Thoracic aorta (tissue), 2 donors: ENCODE measurements around the gene ACTR1A. TPM values are rescaled to one million over a fixed set of nuclear protein-coding genes. Genes with fewer than 3 reads are reported as not detected.
A peak's percentile ranks its signal among the peaks of the same experiment; 100 is the strongest.

Experiments
- ATAC-seq: fragments of 150-250 bp; one replicate; pipeline ENCODE4 v1.8.0; 2017; ENCODE audit warnings: low read depth; ENCODE audit not compliant: insufficient number of reproducible peaks, low FRiP score
- DNase-seq: peaks from one replicate; pipeline ENCODE4 v3.0.0-alpha.2; 2020; ENCODE audit warnings: low spot score
- H3K27ac ChIP-seq, 2 donors: fragments of 200-600 bp; sonication (generic); 1 replicate in 1 of 2; 2 replicates in 1 of 2; pipeline ENCODE4 v1.5.1; 2016; ENCODE audit warnings: mild to moderate bottlenecking in 2 of 2, moderate library complexity in 2 of 2
- H3K27me3 ChIP-seq: fragments of 200-600 bp; sonication (generic); replicated peaks from 2 replicates; pipeline ENCODE4 v1.6.0; 2016; ENCODE audit warnings: mild to moderate bottlenecking; ENCODE audit not compliant: insufficient read depth
- H3K36me3 ChIP-seq: fragments of 200-600 bp; sonication (generic); one replicate; pipeline ENCODE4 v1.5.1; 2016
- H3K4me1 ChIP-seq, 2 donors: fragments of 200-600 bp; sonication (generic); 1 replicate in 1 of 2; 2 replicates in 1 of 2; pipeline versions ENCODE4 v1.5.1 to v1.6.0; 2016; ENCODE audit warnings: low read depth in 2 of 2, mild to moderate bottlenecking in 1 of 2; ENCODE audit not compliant: control insufficient read depth in 1 of 2
- H3K4me3 ChIP-seq: fragments of 200-600 bp; sonication (generic); 2 replicates; pipeline ENCODE4 v1.5.1; 2016; ENCODE audit warnings: mild to moderate bottlenecking
- H3K9me3 ChIP-seq: fragments of 200-600 bp; sonication (generic); 2 replicates; pipeline ENCODE4 v1.5.1; 2016
- total RNA-seq, 2 donors: library from RNA; depleted of rRNA; stranded (reverse); fragments of >200 nt; gene quantifications; one replicate each; pipeline versions ENCODE4 v1.1.0 to v1.2.3, GENCODE V29; 2016
- TF ChIP-seq, protein P1 (sequence below): fragments of 200-600 bp; sonication (generic); IDR thresholded peaks from one replicate; pipeline ENCODE4 v1.5.1; 2019; ENCODE audit warnings: antibody characterized with exemption

The ACTR1A gene
- total RNA-seq, 2 donors from 2014 or later = 98.0 to 116 TPM

DNA sequence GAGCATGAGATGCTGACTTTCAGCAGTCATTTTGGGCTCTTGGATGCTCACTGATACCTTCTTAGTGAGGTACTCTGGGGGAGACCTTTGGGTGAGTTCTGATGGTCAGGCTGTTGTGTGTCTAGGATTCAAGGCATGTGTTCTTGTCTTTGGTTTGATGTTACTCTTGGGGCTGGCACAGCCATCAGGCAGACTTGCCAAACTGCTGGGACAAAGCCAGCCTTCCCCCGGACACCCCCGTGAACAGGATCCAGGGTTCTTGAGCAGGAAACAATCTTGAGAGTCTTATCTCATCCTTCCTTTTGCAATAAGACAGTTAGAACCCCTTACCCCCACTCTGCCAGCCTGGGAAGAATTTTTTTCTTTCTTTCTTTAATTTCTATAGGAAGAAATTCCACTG lies 43.5 kb upstream of the ACTR1A start:
- TF ChIP-seq, protein P1, sequence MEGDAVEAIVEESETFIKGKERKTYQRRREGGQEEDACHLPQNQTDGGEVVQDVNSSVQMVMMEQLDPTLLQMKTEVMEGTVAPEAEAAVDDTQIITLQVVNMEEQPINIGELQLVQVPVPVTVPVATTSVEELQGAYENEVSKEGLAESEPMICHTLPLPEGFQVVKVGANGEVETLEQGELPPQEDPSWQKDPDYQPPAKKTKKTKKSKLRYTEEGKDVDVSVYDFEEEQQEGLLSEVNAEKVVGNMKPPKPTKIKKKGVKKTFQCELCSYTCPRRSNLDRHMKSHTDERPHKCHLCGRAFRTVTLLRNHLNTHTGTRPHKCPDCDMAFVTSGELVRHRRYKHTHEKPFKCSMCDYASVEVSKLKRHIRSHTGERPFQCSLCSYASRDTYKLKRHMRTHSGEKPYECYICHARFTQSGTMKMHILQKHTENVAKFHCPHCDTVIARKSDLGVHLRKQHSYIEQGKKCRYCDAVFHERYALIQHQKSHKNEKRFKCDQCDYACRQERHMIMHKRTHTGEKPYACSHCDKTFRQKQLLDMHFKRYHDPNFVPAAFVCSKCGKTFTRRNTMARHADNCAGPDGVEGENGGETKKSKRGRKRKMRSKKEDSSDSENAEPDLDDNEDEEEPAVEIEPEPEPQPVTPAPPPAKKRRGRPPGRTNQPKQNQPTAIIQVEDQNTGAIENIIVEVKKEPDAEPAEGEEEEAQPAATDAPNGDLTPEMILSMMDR = no peak
- ATAC-seq = no peak
- no peak for DNase-seq
- H3K27ac ChIP-seq = no peak overlapping the region
- no peak overlapping the region for H3K4me3 ChIP-seq
- H3K4me1 ChIP-seq = peaks cover 11 to 31% of the 10 kb centered on the region in 2 donors
- H3K27me3 ChIP-seq = no peaks in the 10 kb centered on the region
- H3K36me3 ChIP-seq = no peaks in the 10 kb centered on the region
- no peaks in the 10 kb centered on the region for H3K9me3 ChIP-seq

DNA sequence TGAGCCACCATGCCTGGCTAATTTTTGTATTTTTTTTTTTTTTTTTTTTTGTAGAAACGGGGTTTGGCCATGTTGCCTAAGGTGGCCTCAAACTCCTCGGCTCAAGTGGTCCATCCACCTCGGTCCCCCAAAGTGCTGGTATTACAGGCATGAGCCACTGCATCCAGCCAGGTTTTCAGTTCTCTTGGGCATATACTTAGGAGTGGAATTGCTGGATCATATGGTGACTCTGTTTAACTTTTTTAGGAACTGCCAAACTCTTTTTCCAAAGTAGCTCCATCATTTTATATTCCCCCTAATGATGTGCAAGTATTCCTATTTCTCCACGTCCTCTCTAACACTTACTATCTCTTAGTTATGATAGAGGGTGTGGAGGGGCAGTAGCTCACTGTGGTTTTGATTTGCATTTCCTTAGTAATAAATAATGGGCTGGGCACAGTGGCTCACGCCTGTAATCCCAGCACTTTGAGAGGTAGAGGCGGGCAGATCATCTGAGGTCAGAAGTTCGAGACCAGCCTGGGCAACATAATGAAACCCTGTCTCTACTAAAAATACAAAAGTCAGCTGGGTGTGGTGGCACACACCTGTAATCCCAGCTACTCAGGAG lies 42.9 kb upstream of the ACTR1A start:
- H3K36me3 ChIP-seq = no peaks in the 10 kb centered on the region
- DNase-seq (no peak), ATAC-seq (no peak)
- no peak overlapping the region for H3K4me3 ChIP-seq
- TF ChIP-seq, protein P1 = no peak
- peaks cover 11 to 31% of the 10 kb centered on the region in 2 donors for H3K4me1 ChIP-seq
- no peak overlapping the region for H3K27ac ChIP-seq
- no peaks in the 10 kb centered on the region for H3K9me3 ChIP-seq
- H3K27me3 ChIP-seq = no peaks in the 10 kb centered on the region

DNA sequence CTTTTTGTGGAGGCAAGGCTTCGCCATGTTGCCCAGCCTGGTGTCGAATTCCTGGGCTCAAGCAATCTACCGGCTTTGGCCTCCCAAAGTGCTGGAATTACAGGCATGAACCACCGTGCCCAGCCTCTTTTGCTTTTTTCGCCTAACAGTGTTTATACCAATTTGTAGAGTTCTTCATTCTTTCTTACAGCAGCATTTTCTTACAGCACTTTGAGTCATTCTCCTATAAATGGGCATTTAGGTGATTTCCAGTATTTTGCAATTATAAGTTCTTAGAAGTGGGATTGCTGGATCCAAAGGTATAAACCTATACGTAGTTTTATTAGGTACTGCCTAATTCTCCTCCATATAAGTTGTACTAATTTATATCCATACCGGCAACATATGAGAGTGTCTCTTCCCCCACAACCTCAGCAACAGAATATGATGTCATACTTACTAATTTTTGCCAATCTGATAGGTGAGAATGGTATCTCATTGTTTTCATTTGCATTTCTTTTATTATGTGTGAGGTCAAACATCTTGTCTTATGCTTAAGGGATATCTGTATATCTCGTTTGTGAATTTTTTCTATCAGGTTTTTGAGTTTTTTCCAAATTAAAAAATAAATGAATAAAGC lies 40.4 kb upstream of the ACTR1A start:
- H3K9me3 ChIP-seq = no peaks in the 10 kb centered on the region
- H3K27me3 ChIP-seq = no peaks in the 10 kb centered on the region
- TF ChIP-seq, protein P1 = no peak
- no peak for ATAC-seq
- no peak for DNase-seq
- H3K4me1 ChIP-seq = peaks cover 11 to 14% of the 10 kb centered on the region in 2 donors
- H3K4me3 ChIP-seq = no peak overlapping the region
- H3K27ac ChIP-seq = no peak overlapping the region
- no peaks in the 10 kb centered on the region for H3K36me3 ChIP-seq

DNA sequence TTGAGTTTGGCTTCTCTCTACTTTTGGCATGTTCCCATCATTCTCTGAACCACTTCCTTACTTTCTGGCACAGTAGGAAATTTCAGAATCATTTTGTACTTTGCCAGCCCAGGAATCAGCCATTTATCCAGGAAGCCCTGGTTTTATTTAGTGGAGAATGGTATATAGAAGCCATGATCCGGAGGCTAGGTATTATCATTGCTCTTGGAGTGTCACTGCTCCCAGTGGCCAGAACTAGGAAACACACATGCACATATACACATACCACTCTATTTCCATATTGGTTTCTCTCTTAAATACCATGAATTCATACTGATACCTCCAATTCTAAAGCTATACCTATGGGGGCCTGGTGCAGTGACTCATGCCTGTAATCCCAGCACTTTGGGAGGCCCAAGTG lies 37.5 kb upstream of the ACTR1A start:
- no peaks in the 10 kb centered on the region for H3K36me3 ChIP-seq
- H3K9me3 ChIP-seq = no peaks in the 10 kb centered on the region
- no peak overlapping the region for H3K27ac ChIP-seq
- no peaks in the 10 kb centered on the region for H3K4me1 ChIP-seq
- no peaks in the 10 kb centered on the region for H3K27me3 ChIP-seq
- ATAC-seq (no peak), DNase-seq (no peak)
- no peak overlapping the region for H3K4me3 ChIP-seq
- TF ChIP-seq, protein P1 = peak; percentile 27

DNA sequence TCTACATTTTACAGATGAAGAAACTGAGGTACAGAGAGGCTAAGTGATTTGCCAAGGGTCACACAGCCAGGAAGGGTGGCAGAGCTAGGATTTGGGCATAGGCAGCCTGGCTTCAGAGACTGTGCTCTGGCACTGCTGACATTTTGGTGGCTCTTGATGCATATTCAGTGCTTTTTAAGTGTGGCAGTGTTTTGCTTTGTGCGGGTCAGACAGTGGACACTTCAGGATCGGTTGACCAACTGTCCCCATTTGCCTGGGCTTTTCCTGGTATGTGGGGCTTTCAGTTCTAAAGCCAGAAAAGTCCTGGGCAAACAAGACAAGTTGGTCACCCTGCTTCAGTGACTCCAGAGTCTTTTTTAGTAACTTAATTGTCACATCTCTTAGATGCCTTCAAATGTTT lies 36.3 kb upstream of the ACTR1A start:
- H3K27ac ChIP-seq = no peak overlapping the region
- DNase-seq (no peak), ATAC-seq (no peak)
- no peaks in the 10 kb centered on the region for H3K27me3 ChIP-seq
- no peaks in the 10 kb centered on the region for H3K36me3 ChIP-seq
- no peaks in the 10 kb centered on the region for H3K4me1 ChIP-seq
- no peaks in the 10 kb centered on the region for H3K9me3 ChIP-seq
- H3K4me3 ChIP-seq = no peak overlapping the region
- TF ChIP-seq, protein P1 = no peak
